BE2C (cell line): ENCODE data around the gene ABCC12.
A peak's percentile ranks its signal among the peaks of the same experiment; 100 is the strongest.

Experiments
- DNase-seq: peaks from one replicate; pipeline ENCODE4 v3.0.0-alpha.2; 2020
- H3K27me3 ChIP-seq: fragments of 250-450 bp; sonication (Bioruptor Pico); 2 replicates; pipeline ENCODE4 v1.5.1; 2020; ENCODE audit warnings: mild to moderate bottlenecking
- H3K36me3 ChIP-seq: fragments of 250-450 bp; sonication (Bioruptor Pico); 2 replicates; pipeline ENCODE4 v1.5.1; 2020; ENCODE audit warnings: mild to moderate bottlenecking
- H3K4me1 ChIP-seq: fragments of 250-450 bp; sonication (Bioruptor Pico); 2 replicates; pipeline ENCODE4 v1.5.1; 2020
- H3K4me3 ChIP-seq: 2 replicates; pipeline ENCODE4 v1.5.1; 2011; ENCODE audit warnings: low read depth, low read length
- H3K9me3 ChIP-seq: fragments of 250-450 bp; sonication (Bioruptor Pico); 2 replicates; pipeline ENCODE4 v1.5.1; 2020
- CTCF ChIP-seq: IDR thresholded peaks from 2 replicates; pipeline ENCODE4 v1.5.1; 2012; ENCODE audit warnings: mild to moderate bottlenecking, low read depth, low read length

Gene ABCC12

GRCh38 chr16:48157794-48158193 is 2.0 kb upstream of the ABCC12 start:
- no peaks in the 10 kb centered on the region for H3K4me1 ChIP-seq
- H3K4me3 ChIP-seq: no peak overlapping the region
- no peaks in the 10 kb centered on the region for H3K36me3 ChIP-seq
- H3K27me3 ChIP-seq: no peaks in the 10 kb centered on the region
- no peak for DNase-seq
- H3K9me3 ChIP-seq: no peaks in the 10 kb centered on the region
- TF ChIP-seq CTCF: no peak

- Histone ChIP-seq H3K4me1 (no peaks in the 10 kb centered on the region), H3K9me3 (no peaks in the 10 kb centered on the region), H3K27me3 (no peaks in the 10 kb centered on the region), H3K36me3 (no peaks in the 10 kb centered on the region), H3K4me3 (no peak overlapping the region)
- TF ChIP-seq CTCF: no peak
- DNase-seq: no peak
Observed at GRCh38 chr16:48157302-48157701, 1.5 kb upstream of the ABCC12 start.

DNA sequence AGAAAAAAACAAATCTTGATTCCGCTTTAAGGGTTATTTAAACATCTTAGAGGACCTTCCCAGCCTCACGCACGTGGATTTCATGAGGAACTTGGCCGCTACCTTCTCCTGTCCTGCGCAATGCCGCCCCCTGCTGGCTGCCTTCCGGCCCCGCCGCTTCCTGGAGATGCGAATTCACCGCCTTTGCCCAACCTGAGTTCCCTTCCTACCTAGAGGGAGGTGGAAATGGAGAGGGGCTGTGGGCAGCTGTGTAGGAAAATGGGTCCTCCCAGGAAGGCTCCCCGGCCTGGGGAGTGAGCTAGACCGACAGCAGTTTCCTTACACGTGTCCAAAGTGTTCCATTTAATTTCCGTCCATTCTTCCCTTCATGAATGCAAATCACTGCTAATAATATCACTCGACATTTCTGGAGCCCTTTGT is 1.0 kb upstream of the ABCC12 start:
- TF ChIP-seq CTCF: peak; percentile 89
- H3K4me1 ChIP-seq: no peaks in the 10 kb centered on the region
- no peaks in the 10 kb centered on the region for H3K27me3 ChIP-seq
- H3K4me3 ChIP-seq: peak overlapping the region; percentile 47
- no peaks in the 10 kb centered on the region for H3K9me3 ChIP-seq
- no peaks in the 10 kb centered on the region for H3K36me3 ChIP-seq
- peak; percentile 87 for DNase-seq

GRCh38 chr16:48153774-48154173 is 2.0 kb downstream of the ABCC12 start:
- no peaks in the 10 kb centered on the region for H3K36me3 ChIP-seq
- H3K4me3 ChIP-seq: no peak overlapping the region
- no peaks in the 10 kb centered on the region for H3K27me3 ChIP-seq
- TF ChIP-seq CTCF: no peak
- H3K9me3 ChIP-seq: no peaks in the 10 kb centered on the region
- H3K4me1 ChIP-seq: no peaks in the 10 kb centered on the region
- no peak for DNase-seq

DNA sequence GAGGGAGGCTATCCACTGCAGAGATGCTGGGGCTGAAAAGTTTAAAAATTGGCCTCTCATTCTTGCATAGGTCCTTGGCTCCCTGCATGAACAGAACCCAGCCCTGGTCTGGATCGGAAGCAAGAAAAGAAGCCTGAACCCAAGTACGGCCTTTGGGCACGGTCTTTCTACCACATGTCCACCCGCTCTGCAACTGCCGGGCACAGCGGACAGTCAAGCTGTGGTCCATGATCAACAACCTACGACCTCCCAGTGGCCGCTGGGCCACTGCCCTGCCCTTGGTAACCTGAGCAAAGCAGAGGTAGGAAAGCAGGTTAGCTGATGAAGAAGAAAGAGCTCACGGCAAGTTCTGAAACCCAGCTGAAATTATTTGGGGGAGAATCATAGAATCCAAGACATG is 3.6 kb downstream of the ABCC12 start:
- TF ChIP-seq CTCF: no peak
- no peak for DNase-seq
- no peaks in the 10 kb centered on the region for H3K36me3 ChIP-seq

GRCh38 chr16:48150707-48151106 is 5.1 kb downstream of the ABCC12 start:
- Histone ChIP-seq H3K36me3 (no peaks in the 10 kb centered on the region), H3K9me3 (no peaks in the 10 kb centered on the region), H3K4me3 (no peak overlapping the region), H3K27me3 (no peaks in the 10 kb centered on the region), H3K4me1 (no peaks in the 10 kb centered on the region)
- DNase-seq: no peak
- no peak for TF ChIP-seq CTCF

More for the DNA sequence above, 3.6 kb downstream of the ABCC12 start:
- H3K9me3 ChIP-seq: no peaks in the 10 kb centered on the region
- H3K4me1 ChIP-seq: no peaks in the 10 kb centered on the region
- no peak overlapping the region for H3K4me3 ChIP-seq
- no peaks in the 10 kb centered on the region for H3K27me3 ChIP-seq
